ENCODE measurements around the gene JAM3.
"Not testable (repeated sequence)": the region's sequence is repeated elsewhere in the genome, so short reads cannot be mapped to it uniquely, and the experiment has no call there.

The JAM3 gene

GRCh38 chr11:134151083-134151747, 82.3 kb downstream of the JAM3 start:
- no peak for DNase-seq

GRCh38 chr11:134152696-134153095, 83.8 kb downstream of the JAM3 start:
- no peak for DNase-seq

- no peak for DNase-seq
These were observed 84.5 kb downstream of the JAM3 start for GRCh38 chr11:134153147-134153905.

GRCh38 chr11:134154441-134154840, 85.6 kb downstream of the JAM3 start:
- no peak for DNase-seq

GRCh38 chr11:134155456-134155855, 86.6 kb downstream of the JAM3 start:
- DNase-seq = no peak

- DNase-seq = no peak
These were observed 87.3 kb downstream of the JAM3 start for GRCh38 chr11:134155946-134156865.

GRCh38 chr11:134157451-134157850, 88.6 kb downstream of the JAM3 start:
- DNase-seq = no peak

GRCh38 chr11:134158023-134158422, 89.2 kb downstream of the JAM3 start:
- DNase-seq = no peak

GRCh38 chr11:134159652-134160051, 90.8 kb downstream of the JAM3 start:
- DNase-seq = no peak

- no peak for DNase-seq
These were observed 95.9 kb downstream of the JAM3 start for GRCh38 chr11:134164490-134165370.

GRCh38 chr11:134170177-134170918, 101.5 kb downstream of the JAM3 start:
- DNase-seq = no peak

GRCh38 chr11:134170919-134171281, 102.0 kb downstream of the JAM3 start:
- DNase-seq = no peak

GRCh38 chr11:134171951-134172350, 103.1 kb downstream of the JAM3 start:
- no peak for DNase-seq

GRCh38 chr11:134173296-134173695, 104.4 kb downstream of the JAM3 start:
- DNase-seq = no peak

- no peak for DNase-seq
These were observed 107.4 kb downstream of the JAM3 start for GRCh38 chr11:134176284-134176683.

GRCh38 chr11:134178032-134178674, 109.3 kb downstream of the JAM3 start:
- DNase-seq = no peak

GRCh38 chr11:134181707-134182106, 112.8 kb downstream of the JAM3 start:
- DNase-seq = no peak

GRCh38 chr11:134188092-134188491, 119.2 kb downstream of the JAM3 start:
- DNase-seq = not testable (repeated sequence)

- DNase-seq = no peak
These were observed 127.9 kb downstream of the JAM3 start for GRCh38 chr11:134196756-134197155.

- no peak for DNase-seq
These were observed 130.7 kb downstream of the JAM3 start for GRCh38 chr11:134199531-134199930.

GRCh38 chr11:134200688-134201087, 131.8 kb downstream of the JAM3 start:
- no peak for DNase-seq
